DMS114 treated with DMSO at 0.1 percent for 48 hours (cell line): Measurements from ENCODE around the gene PGM1.

Source experiments
- DNase-seq: peaks from one replicate; lab custom pipeline; 2025; ENCODE audit not compliant: unreplicated experiment; lab: John Stamatoyannopoulos, UW

PGM1 gene

DNA sequence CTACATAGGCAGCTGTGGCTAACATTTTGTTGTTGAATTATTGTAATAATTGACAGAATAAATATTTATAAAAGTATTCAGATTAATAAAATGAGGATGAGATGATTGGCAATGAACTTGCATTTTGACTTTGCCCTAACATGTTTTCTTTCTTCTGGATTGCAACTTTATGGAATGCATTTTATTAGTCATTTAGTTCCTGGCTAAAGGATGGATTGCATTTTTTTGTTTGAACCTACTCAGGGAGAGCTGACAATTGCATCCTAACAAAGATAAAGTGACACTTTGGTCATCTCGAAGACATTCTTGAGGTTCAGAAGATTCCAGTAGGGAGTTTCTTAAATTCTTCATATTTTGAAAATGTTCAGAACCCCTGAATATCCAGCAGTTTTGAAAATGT, 37.5 kb downstream of the PGM1 start:
- DNase-seq: no peak

GRCh38 chr1:63632110-63632509, 38.9 kb downstream of the PGM1 start:
- DNase-seq: no peak

DNA sequence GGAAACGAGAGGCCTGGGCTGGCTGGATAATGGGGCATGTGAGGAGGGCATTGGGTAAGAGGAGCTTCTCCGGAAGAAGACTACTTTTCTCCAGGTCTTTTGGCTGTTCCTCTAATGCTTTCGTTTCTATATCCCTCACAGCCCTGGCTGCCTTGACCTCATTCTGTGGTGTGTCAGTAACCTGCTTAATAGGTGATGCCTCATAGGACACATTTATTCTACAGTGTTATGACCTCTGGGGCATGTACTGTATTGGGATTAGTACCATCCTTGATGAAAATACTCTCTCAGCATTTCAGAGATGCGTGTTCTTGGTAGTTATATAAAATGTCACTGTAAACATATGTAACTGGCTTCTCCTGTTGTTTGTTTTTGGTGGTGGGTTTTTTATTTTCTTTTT, 40.1 kb downstream of the PGM1 start:
- DNase-seq: no peak

DNA sequence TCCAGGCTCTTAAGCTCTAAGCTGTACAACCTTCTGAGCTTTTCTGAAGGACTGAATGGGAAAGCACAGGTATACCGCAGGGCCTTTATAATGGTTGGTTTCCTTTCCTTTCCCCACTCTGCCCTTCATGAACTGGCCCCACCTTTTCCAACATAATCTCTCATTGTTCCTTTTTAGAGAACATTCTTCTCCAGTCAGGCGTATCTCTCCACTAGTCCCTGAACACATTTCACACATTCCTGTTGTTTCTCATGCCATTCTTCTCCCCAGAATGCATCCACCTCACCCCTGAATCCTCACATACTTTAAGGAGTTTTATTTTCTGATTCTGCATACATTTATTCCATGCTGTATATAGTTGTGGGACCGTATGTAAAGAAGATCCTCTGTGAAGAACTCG, 41.3 kb downstream of the PGM1 start:
- no peak for DNase-seq

DNA sequence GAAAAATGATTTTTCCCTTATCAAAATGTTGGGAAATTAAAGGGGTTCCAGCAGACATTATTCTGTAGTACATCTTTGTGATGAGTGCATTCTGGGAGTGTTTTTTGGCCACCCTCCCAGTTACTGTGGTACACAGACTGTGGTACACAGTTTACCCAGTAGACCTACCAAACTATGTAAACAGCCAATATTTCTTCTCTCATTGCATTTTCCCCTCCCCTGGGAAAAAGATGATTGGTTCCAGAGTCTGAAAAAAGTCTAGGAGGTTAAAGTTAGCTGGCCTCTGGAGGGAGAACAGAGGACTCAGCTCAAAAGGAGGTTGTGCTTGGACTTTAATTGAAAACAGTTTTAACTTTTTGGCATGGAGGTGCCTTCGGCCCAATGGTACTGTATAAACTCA, 42.5 kb downstream of the PGM1 start:
- DNase-seq: no peak

- DNase-seq: no peak
Measured at GRCh38 chr1:63636192-63637105, 43.2 kb downstream of the PGM1 start.

DNA sequence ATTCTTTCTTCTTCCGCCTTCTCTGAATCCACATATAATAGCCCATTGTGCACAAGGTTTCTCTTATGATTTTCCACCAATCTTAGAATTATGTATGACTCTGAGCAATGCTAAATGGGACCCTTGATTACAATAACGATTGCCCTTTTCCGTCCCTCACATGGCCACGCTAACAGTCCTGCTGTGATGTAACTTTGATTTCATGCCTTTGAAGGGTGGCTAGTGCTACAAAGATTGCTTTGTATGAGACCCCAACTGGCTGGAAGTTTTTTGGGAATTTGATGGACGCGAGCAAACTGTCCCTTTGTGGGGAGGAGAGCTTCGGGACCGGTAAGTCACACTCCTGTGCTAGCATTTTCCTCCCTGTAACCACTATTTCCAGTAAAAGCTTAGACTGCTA, 45.3 kb downstream of the PGM1 start:
- DNase-seq: no peak

DNA sequence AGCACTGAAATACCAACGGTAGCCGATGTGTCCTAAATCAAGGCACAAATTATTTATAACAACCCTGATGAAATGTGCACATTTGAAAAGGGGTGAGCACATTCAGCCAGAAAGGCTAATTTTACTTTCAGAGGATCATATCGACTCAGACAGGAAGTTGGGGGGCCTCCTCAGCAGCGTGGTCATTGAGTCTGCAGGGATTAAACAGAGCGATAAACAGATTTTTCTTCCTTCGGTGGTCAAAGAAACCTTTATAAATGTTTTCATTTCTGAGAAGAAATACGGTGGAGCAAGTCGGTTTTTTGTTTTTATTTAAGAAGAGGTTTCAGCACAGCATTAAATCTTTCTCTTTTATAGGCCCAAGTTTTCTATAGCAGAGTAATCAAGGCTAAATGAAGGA, 45.7 kb downstream of the PGM1 start:
- DNase-seq: no peak

DNA sequence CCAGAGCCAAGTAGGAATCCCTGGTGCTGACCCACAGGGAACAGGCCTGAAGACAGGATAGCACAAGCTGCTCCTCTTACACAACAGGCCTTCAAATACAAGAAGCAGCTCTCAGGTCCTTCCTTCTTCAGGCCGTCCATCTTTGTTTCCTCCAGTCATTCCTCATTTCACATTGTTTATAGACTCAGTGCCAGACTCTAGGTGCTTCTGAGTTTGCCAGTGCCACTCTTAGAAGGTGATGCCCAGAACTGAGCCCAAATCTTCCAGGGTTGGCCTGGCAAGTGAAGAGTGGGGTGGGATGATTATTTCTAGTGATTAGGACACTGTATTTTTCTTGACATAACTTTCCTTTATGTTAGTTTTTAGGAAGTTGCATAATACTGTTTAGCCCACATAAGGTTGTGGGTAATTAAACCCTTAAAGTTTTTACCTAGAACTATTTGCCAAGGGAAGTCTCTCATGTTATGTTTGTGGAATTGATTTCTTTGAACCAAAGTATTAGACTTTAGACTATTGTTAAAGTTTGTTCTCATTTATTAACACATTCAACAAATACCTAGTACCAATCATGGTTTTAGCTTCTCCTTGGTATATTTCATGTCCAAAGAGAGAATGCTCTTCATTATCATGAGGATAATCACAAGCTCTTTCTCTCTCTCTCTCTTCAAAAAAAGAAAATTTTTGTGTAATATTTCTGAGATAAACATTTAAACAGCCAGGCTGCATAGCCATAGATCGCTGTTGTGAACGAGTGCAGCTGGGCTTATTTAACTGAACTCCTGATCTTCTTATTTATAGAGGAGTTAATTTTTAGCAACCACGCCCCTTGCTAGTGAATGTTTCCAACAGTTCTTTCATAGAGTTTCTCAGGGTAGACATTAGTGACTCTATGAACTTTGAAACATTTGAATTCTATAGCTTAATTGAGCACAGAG, 47.7 kb downstream of the PGM1 start:
- DNase-seq: no peak

- no peak for DNase-seq
Measured at GRCh38 chr1:63641615-63642014, 48.4 kb downstream of the PGM1 start.

DNA sequence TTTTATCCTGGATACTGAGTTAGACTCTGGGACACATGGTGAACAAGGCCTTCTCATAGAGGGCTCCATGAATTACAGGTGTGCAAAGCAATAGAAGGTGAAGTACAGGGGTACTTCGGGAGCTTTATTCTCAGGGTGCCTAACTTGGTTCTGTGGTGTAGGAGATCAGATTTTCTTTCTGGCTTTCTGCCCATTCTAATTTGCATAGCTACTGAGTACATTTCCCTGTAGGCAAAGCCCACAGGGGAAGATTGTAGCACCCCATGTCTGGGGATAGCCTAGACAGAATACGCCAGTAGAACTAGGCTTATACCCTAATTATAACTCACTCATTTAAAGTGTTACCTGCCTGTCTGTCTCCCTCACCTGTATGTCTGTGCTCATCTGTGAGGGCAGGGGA, 49.7 kb downstream of the PGM1 start:
- no peak for DNase-seq

DNA sequence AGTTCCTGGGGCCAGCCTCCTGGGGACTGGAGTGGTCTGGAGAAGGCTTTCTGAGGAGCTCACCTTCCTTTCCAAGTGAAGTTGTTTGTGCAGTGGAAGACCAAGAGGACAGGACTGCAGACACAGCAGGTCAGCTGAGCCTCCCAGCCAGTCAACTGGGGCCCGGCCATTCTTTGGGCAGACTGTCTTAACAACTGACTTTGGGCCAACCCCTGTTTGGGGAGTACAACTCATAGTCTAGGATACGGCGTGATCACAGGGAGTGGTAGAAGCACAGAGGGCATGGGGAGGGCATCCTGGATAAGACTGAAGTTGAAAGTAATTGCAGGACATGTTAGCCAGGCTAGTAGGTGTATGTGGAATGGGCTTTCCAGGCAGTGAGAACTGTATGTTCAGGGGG, 50.3 kb downstream of the PGM1 start:
- no peak for DNase-seq

- no peak for DNase-seq
Measured at GRCh38 chr1:63643926-63644325, 50.7 kb downstream of the PGM1 start.

GRCh38 chr1:63645317-63645716, 52.1 kb downstream of the PGM1 start:
- DNase-seq: no peak

GRCh38 chr1:63648689-63649088, 55.5 kb downstream of the PGM1 start:
- DNase-seq: no peak

DNA sequence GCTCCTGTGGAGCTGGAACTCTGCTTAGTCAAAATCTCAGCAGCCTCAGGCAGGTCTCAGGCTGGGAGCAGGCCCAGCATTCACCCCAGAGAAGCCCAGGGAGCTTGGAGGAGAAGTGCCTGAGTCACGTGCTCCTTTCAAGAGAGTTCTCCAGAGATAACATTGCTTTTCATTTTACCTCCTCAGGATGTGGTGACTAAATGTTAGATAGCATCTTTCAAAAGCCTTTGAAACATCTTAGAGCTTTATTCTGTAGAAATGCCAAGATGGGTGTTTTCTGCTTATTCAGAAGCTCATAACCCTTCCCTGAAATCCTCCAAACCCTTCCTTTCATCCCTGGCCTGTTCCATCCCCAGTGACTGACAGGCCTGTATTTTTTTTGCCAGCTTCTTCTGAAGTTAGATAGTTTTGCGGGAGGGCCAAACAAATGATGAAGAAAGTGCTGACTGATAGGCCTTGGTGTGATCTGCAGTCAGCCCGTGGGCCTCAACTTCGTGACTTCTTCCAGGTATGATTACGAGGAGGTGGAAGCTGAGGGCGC, 58.0 kb downstream of the PGM1 start:
- no peak for DNase-seq

DNA sequence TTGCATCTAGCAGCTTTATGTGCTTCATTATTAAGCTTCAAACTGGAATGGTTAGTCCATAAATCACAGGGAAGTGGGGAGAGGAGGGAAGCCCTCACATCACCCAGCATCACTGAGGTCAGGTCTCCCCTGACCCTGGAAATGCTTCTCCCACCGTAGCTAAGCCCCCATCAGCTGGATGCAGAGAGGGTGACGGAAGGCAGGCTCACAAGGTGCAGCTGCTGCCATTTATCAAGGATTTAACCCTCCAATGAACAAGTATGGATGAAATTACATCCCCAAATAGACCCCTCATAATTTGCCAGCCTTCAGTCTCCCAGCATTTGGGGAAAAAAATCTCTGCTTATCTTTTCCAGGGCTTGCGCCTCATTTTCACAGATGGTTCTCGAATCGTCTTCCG, 60.8 kb downstream of the PGM1 start:
- DNase-seq: no peak

- no peak for DNase-seq
Measured at GRCh38 chr1:63659448-63659847, 66.2 kb downstream of the PGM1 start.

GRCh38 chr1:63662056-63662836, 69.0 kb downstream of the PGM1 start:
- no peak for DNase-seq

DNA sequence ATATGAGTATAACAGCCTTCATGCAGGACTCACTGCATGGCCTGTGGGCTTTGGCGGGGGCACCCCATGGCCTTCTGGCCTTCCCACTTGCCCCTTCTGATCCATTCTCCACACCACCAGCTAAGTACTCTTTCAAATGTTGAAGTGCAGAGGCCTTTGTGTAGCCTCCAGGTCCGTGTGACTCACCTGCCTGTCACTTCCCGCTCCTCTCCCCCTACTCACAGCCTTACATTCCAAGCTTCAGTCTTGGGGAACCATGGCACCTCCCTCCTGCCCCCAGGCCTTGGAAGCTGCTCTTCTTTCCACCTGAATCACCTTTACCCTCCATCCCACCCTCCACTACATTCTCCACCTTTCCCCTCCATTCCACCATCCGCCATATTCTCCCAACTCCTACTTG, 69.6 kb downstream of the PGM1 start:
- no peak for DNase-seq

- no peak for DNase-seq
Measured at GRCh38 chr1:63663301-63663700, 70.1 kb downstream of the PGM1 start.
